IPS DF 6.9 (cell line): ENCODE measurements around the gene POF1B.
"Not testable (repeated sequence)": the region's sequence is repeated elsewhere in the genome, so short reads cannot be mapped to it uniquely, and the experiment has no call there.

Source experiments
- DNase-seq: peaks from one replicate; pipeline ENCODE4 v3.0.0-alpha.2; 2013; ENCODE audit warnings: low read depth, low spot score
- H3K27ac ChIP-seq: one replicate; pipeline ENCODE4 v1.5.1; 2013; ENCODE audit warnings: low read length, control low read depth
- H3K27me3 ChIP-seq: 2 replicates; pipeline ENCODE4 v1.6.1; 2013; ENCODE audit warnings: mild to moderate bottlenecking, low read length; ENCODE audit not compliant: control insufficient read depth, insufficient read depth
- H3K36me3 ChIP-seq: 2 replicates; pipeline ENCODE4 v1.6.1; 2013; ENCODE audit warnings: low read length; ENCODE audit not compliant: control insufficient read depth, insufficient read depth
- H3K4me1 ChIP-seq: 2 replicates; pipeline ENCODE4 v1.6.1; 2013; ENCODE audit warnings: low read length; ENCODE audit not compliant: control insufficient read depth, insufficient read depth
- H3K4me3 ChIP-seq: 2 replicates; pipeline ENCODE4 v1.5.1; 2013; ENCODE audit warnings: mild to moderate bottlenecking, low read length
- H3K9me3 ChIP-seq: 2 replicates; pipeline ENCODE4 v1.6.1; 2013; ENCODE audit warnings: low read length, inconsistent platforms; ENCODE audit not compliant: control insufficient read depth, insufficient read depth
- WGBS: extraction: QIAGEN DNeasy Blood & Tissue Kit; methylation state at CpG from one replicate; pipeline ENCODE4 v1.1.7; 2013; ENCODE audit warnings: mixed read lengths, missing lambda C conversion rate; ENCODE audit not compliant: insufficient read length, insufficient coverage; 5-methylcytosine and 5-hydroxymethylcytosine counted together

POF1B gene

GRCh38 chrX:85345523-85345922 lies 33.9 kb downstream of the POF1B start:
- Histone ChIP-seq H3K4me1 (no peaks in the 10 kb centered on the region), H3K9me3 (no peaks in the 10 kb centered on the region), H3K27ac (no peak overlapping the region), H3K4me3 (no peak overlapping the region), H3K27me3 (no peaks in the 10 kb centered on the region), H3K36me3 (no peaks in the 10 kb centered on the region)
- no CpG with 5 or more reads among the region's 2 CpGs for WGBS
- DNase-seq: no peak

- no peaks in the 10 kb centered on the region for H3K36me3 ChIP-seq
- WGBS: no CpG with 5 or more reads among the region's 2 CpGs
- no peak for DNase-seq
- H3K4me1 ChIP-seq: no peaks in the 10 kb centered on the region
- H3K27ac ChIP-seq: no peak overlapping the region
- H3K9me3 ChIP-seq: no peaks in the 10 kb centered on the region
- no peak overlapping the region for H3K4me3 ChIP-seq
- H3K27me3 ChIP-seq: no peaks in the 10 kb centered on the region
These were observed 52.5 kb downstream of the POF1B start for GRCh38 chrX:85327060-85327333.

- Histone ChIP-seq H3K27ac (no peak overlapping the region), H3K36me3 (no peaks in the 10 kb centered on the region), H3K27me3 (no peaks in the 10 kb centered on the region), H3K4me1 (no peaks in the 10 kb centered on the region), H3K9me3 (no peaks in the 10 kb centered on the region), H3K4me3 (no peak overlapping the region)
- no CpG with 5 or more reads among the region's 29 CpGs for WGBS
- no peak for DNase-seq
These were observed 53.0 kb downstream of the POF1B start for GRCh38 chrX:85326234-85327059.

- H3K36me3 ChIP-seq, H3K4me1 ChIP-seq, DNase-seq, H3K27me3 ChIP-seq, H3K9me3 ChIP-seq, H3K27ac ChIP-seq, H3K4me3 ChIP-seq: not testable (repeated sequence)
- no CpG with 5 or more reads among the region's 2 CpGs for WGBS
These were observed 68.1 kb downstream of the POF1B start for GRCh38 chrX:85311348-85311747.

GRCh38 chrX:85309717-85310116 lies 69.7 kb downstream of the POF1B start:
- WGBS: no CpG with 5 or more reads among the region's 2 CpGs
- no peaks in the 10 kb centered on the region for H3K27me3 ChIP-seq

GRCh38 chrX:85303544-85303943 lies 75.9 kb downstream of the POF1B start:
- no peak for DNase-seq
- Histone ChIP-seq H3K36me3 (no peaks in the 10 kb centered on the region), H3K27ac (no peak overlapping the region), H3K27me3 (no peaks in the 10 kb centered on the region), H3K4me1 (no peaks in the 10 kb centered on the region), H3K4me3 (no peak overlapping the region), H3K9me3 (no peaks in the 10 kb centered on the region)
- WGBS: no CpG with 5 or more reads among the region's 3 CpGs

More at GRCh38 chrX:85309717-85310116, 69.7 kb downstream of the POF1B start:
- Histone ChIP-seq H3K4me3 (no peak overlapping the region), H3K27ac (no peak overlapping the region), H3K9me3 (no peaks in the 10 kb centered on the region), H3K36me3 (no peaks in the 10 kb centered on the region), H3K4me1 (no peaks in the 10 kb centered on the region)
- DNase-seq: no peak

GRCh38 chrX:85288992-85289723 lies 90.3 kb downstream of the POF1B start:
- Histone ChIP-seq H3K4me1 (no peaks in the 10 kb centered on the region), H3K36me3 (no peaks in the 10 kb centered on the region), H3K27ac (no peak overlapping the region), H3K4me3 (no peak overlapping the region), H3K27me3 (no peaks in the 10 kb centered on the region), H3K9me3 (no peaks in the 10 kb centered on the region)
- no CpG with 5 or more reads among the region's 7 CpGs for WGBS
- DNase-seq: no peak

GRCh38 chrX:85285286-85285685 lies 94.2 kb downstream of the POF1B start:
- H3K36me3 ChIP-seq, H3K27me3 ChIP-seq, H3K4me3 ChIP-seq, H3K9me3 ChIP-seq, H3K27ac ChIP-seq, H3K4me1 ChIP-seq, DNase-seq: not testable (repeated sequence)
- no CpG with 5 or more reads among the region's 6 CpGs for WGBS

- no CpG with 5 or more reads among the region's 42 CpGs for WGBS
- no peak for DNase-seq
- no peaks in the 10 kb centered on the region for H3K27me3 ChIP-seq
- no peaks in the 10 kb centered on the region for H3K4me1 ChIP-seq
- H3K4me3 ChIP-seq: peak overlapping the region; percentile 99
- H3K36me3 ChIP-seq: no peaks in the 10 kb centered on the region
- H3K27ac ChIP-seq: no peak overlapping the region
- no peaks in the 10 kb centered on the region for H3K9me3 ChIP-seq
These were observed 134.8 kb downstream of the POF1B start for GRCh38 chrX:85244450-85245211.

- WGBS: no CpG with 5 or more reads among the region's 65 CpGs
- DNase-seq: peak; percentile 54
- no peak within 1 kb of the TSS for H3K27ac ChIP-seq
These were observed 135.6 kb downstream of the POF1B start, which contains the start of the genes SATL1 and ZNF711 for GRCh38 chrX:85243761-85244449. Gene SATL1 (minus strand): TSS chrX:85243779. CDS start chrX:85108968, 134,811 bp downstream. Gene ZNF711 (plus strand): TSS chrX:85243991. CDS start chrX:85247573, 3,582 bp downstream.

More at GRCh38 chrX:85243761-85244449, 135.6 kb downstream of the POF1B start, which contains the start of the genes SATL1 and ZNF711:
- Histone ChIP-seq H3K4me1 (no peaks in the 10 kb centered on the region), H3K27me3 (no peaks in the 10 kb centered on the region), H3K4me3 (peak within 1 kb of the TSS; percentile 99), H3K36me3 (no peaks in the 10 kb centered on the region), H3K9me3 (no peaks in the 10 kb centered on the region)
